HG03342 (cell line): Measurements from ENCODE around the gene ERCC2.

Experiments
- ATAC-seq: cut with Tn5 transposase; IDR thresholded peaks from one replicate; pipeline ENCODE4 v1.9.1; 2021; ENCODE audit warnings: mild to moderate bottlenecking, moderate library complexity; ENCODE audit not compliant: unreplicated experiment

ERCC2 gene

DNA sequence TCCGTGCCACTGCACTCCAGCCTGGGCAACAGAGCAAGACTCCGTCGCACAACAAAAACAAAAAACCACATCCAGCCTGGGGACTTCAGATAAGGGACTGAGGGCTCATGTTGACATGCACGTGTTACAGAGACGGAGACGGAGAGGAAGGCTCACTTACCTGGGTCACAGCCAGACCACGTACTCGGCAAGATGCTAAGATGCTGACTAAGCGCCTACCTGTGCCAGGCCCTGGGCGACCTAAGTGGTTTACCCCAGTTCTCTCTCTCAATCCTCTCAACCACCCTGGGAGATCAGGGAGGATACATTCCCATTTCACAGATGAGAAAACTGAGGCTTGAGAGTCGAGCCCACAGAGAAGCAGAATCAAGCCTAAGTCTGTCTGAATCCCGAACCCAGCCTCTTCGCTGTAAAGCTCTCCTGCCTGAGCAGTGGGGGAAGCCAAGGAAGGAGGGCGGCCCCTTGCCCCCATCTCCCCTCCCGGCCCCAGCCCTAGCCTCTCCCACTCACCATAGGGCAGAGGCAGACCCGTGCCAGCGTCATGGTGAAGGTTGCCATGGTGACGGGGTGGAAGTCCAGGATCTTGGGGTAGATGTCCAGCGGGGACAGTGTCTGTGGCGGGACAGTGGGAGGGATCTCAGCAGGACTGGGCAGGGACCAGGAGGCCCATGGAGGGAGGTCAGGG lies 13.5 kb downstream of the ERCC2 start:
- ATAC-seq = no peak

DNA sequence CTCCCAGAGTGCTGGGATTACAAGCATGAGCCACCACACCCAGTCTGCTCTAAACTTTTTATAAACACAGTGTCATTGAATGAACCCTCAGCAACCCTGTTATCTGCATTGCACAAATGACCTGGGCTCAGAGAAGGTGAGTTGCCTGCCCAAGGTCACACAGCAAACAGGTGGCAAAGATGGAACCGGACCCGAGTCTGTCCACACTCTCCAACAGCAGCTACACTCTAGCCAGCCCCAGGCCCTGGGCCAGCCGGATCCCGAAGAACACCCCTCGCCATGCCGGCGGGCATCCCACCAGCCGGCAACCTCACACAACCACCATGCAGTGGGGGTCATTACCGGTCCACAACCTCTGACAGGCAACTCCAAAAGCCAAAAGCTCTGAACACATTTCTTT lies 14.5 kb downstream of the ERCC2 start:
- ATAC-seq = no peak

DNA sequence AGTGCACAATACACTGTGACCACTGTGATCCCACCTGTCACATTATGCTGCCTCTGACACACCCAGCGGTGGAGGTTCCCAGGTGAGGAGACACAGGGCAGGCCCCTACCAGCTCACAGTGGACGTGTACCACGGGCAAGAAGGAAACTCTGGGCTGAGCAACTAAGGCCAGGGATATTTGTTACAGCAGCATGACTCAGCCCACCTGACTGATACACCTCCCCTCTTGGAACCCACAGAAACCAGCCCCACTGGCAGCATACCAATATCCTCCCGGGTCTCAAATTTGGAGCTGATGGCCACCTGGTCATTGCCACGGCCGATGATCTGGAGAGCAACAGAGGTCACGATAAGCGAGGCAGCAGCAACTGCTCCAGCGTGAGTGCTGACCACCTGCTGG lies 15.0 kb downstream of the ERCC2 start:
- no peak for ATAC-seq

- ATAC-seq = no peak
Measured at GRCh38 chr19:45354241-45354842, 16.0 kb downstream of the ERCC2 start.

DNA sequence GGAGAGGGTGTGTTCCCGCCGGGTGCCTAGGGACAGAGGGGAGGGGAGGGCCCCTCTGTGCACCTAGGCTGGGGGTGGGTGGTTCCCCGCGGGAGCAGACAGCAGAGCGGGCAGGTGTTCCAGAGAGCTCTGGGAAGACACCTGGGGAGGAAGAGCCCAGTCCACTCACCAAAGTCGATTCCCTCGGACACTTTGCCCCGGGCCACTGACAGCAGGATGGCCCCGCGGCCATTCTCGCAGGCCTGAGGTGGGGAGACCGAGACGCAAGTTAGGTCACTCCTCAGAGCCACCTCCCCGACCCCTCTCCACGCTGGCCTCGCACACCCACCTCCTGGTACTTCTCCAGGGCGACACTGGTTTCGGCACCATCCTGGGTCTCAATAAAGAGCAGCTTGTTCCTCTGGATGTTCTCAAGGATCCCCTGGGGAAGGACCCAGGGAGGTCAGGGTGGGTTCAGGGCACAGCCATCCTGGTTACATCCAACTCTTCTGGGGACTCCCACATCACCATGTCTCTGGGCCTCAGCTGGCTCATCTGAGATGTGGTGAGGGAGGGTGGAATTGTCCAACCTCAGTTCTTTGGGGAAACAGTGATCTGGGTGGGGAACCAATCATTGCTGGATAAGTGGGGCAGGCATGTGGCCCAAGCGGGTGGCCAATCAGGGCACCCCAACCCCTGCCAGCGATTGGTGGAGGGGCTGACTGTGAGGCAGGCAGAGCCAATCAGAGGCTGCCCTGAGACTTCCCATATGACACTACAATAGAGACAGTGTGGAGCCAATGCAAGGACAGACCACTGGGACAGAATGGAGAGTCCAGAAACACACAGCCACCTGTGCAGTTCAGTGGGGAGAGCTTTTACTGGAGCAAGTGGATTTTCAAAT lies 17.2 kb downstream of the ERCC2 start:
- ATAC-seq = no peak

- no peak for ATAC-seq
Measured at GRCh38 chr19:45352471-45352870, 17.9 kb downstream of the ERCC2 start.

GRCh38 chr19:45352062-45352461 lies 18.3 kb downstream of the ERCC2 start:
- no peak for ATAC-seq

- no peak for ATAC-seq
Measured at GRCh38 chr19:45351401-45351952, 18.9 kb downstream of the ERCC2 start.

DNA sequence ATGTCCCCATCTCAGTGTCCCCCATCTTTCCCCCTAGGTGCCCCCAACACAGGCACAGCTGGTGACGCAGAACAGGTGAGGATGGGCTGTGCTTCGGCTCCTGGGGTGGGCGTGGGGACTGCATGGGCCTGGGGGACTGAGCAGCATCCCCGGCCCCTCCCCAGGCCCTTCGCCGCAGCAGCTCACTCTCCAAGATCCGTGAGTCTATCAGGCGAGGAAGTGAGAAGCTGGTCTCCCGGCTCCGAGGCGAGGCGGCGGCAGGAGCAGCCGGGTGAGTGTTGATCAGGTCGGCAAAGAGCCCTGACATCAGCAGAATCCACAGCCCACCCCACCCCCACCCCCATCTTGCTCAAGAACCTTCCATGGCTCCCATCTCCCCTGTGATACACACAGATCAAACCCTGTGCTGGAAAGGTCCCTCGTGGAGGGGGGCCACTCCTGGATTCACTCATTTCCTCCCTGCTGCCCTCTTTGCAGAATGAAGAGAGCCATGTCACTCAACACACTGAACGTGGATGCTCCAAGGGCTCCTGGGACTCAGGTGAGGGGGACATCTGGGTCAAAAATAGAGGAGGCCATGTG lies 19.8 kb downstream of the ERCC2 start:
- no peak for ATAC-seq

GRCh38 chr19:45349430-45349941 lies 20.9 kb downstream of the ERCC2 start:
- no peak for ATAC-seq

DNA sequence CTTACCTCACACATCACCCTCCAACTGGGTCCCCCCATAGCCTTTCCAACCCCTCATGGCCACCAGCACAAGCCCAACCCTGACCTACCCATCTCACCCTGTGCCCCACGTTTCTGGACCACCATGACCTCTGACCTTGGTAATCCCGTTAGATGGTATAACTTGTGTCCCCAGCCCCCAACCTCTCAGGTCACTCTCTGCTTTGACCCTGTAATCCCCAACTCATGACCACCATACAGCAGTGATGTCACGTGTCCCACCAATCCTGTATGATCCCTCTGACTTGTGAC lies 21.3 kb downstream of the ERCC2 start:
- no peak for ATAC-seq

- no peak for ATAC-seq
Measured at GRCh38 chr19:45348367-45349125, 21.8 kb downstream of the ERCC2 start.

DNA sequence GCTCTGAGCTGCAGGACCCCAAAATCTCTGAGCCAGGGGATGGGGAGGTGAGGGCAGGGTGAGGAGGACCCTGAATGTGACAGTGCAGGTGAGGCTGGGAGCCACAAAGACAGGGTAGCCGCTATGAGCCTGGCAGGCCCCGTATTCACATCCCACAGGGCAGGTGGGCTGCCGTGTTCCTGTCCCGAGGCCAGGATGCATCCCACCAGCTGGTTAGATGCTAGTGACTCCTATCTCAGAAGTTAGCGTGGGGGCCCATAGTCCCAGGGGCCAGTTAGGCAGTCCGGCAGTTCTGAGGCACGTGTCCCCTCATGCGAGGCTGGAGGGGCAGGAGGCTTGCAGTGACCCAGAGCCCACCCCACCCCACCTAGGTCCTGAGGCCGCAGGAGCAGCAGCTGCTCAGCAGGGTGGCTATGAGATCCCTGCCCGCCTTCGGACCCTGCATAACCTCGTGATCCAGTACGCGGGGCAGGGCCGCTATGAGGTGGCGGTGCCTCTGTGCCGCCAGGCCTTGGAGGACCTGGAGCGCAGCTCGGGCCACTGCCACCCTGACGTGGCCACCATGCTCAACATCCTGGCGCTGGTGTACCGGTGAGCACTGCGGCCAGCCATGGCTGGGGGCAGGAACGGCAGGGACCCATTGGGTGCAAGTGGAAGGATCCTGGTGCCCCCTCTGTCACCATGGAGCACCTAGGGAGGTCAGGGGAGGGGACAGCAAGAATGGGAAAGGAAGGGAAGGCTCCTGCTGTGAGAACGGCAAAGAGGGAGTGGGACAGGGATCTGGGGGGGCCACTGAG lies 22.6 kb downstream of the ERCC2 start:
- no peak for ATAC-seq

GRCh38 chr19:45346449-45346848 lies 23.9 kb downstream of the ERCC2 start:
- no peak for ATAC-seq

DNA sequence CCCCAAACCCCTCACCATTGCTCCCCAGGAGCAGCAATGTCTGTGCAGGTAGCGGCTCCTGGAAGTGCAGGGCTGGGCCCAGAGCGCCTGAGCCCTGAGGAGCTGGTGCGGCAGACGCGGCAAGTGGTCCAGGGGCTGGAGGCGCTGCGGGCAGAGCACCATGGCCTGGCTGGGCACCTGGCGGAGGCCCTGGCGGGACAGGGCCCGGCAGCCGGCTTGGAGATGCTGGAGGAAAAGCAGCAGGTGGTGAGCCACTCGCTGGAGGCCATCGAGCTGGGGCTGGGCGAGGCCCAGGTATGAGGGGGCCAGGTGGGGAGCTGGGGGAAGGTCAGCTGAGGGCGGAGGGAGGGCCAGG lies 24.9 kb downstream of the ERCC2 start:
- no peak for ATAC-seq

DNA sequence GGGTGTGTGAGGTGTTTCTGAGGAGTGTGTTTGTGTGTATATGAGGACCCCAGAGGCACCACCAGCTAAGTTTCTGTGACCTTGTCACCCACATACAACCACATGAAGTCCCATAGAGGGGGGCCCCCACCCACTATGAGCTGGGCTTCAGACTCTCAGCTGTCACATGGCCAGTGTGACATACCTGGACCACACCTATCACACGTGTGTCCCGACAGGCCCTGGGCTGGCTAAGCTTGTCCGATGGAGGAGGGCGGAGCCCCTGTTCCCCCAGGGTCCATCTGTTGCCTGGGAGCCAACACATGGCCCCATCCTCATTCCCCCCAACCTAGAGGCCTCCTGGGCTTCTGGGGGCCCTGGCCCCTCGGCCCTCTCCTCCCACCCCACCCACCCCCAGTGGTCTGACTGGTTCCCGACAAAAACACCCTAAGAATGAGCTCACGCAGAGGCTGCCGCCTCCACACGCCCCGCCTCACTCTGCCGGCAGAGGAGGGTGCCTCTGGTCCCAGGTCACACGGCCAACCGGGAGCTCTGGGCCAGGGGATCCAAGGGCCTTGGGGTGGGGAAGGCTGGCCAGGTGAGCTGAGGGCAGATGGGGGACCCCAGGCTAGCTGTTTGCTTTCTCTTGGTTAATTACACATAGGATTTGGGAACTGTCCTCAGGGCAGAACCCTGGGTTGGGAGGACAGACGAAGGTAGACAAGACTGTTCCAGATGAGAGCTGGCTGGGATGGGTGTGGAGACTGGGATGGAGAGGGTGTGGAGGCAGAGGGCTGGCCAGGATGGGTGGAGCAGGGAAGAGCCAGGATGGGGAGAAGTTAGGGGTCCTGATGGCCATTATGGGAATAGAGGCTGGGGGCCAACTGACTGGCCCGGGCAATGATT lies 25.5 kb downstream of the ERCC2 start:
- no peak for ATAC-seq

DNA sequence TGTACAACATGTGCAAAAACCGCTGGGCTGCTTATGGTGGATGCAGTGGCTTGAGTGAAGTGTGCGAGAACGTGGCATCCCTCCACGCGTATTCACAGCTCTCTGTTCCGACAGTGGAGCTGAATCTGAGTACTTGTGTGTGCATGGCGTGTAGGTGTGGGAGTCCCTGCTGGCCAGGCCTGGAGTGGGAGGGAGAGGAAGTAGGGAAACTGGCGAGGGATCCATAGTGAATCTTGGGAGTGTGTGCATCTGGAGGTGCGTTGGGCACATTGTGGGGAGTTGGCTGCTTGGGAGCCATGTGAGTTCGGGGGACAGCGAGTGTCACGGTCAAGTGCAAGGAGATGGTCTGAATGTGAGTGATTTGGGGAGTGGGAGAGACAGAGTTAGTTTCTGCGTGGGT lies 27.5 kb downstream of the ERCC2 start:
- no peak for ATAC-seq

DNA sequence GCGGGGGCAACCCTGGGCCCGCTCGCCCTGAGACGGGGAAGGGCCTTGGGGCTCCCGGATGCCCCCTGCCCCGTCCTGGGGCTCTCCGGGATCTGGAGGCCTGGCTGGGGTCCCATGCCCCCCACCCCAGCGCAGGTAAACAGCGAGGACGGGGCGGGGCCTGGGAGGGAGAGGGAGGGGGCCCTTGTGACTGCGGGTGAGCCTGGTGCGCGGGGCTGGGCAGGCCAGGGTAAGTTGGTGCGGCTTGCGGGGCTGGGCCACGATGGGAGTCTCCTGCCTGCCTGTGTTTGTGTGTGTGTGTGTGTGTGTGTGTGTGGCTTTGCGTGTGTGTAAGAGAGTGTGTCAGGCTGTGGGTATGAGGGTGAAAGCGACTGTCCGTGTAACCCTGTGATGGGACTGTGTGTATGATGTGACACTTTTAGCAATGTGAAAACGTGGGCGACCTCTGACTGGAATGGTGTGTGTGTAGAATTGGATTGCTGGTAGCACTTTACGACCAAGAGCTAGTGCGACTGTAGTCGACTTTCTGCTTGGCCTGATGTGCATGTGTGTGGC lies 29.4 kb downstream of the ERCC2 start:
- ATAC-seq = no peak
